Esophagus muscularis mucosa (tissue), 4 donors: ENCODE data around the gene SERPINB7.

ENCODE experiments used
- EP300 ChIP-seq: sonication (generic); formaldehyde crosslinking; IDR thresholded peaks from one replicate; pipeline ENCODE4 v1.6.1; 2017; ENCODE audit warnings: antibody characterized with exemption
- POLR2A ChIP-seq: fragments of 450-650 bp; IDR thresholded peaks from one replicate; pipeline ENCODE4 v1.6.1; 2017; ENCODE audit warnings: antibody characterized with exemption, moderate library complexity, mild to moderate bottlenecking, low read depth
- POLR2AphosphoS5 ChIP-seq, 2 donors: sonication (generic); formaldehyde crosslinking; IDR thresholded peaks; one replicate each; pipeline ENCODE4 v1.6.1; 2017; ENCODE audit warnings: antibody characterized with exemption in 2 of 2
- TF ChIP-seq, protein P1 (sequence below), 3 experiments: fragments of 200-600 bp in 2 of 3; fragments of 450-650 bp in 1 of 3; sonication (generic) in 2 of 3; IDR thresholded peaks; one replicate each; pipeline ENCODE4 v1.5.1; 2017 to 2019; ENCODE audit warnings: antibody characterized with exemption in 3 of 3, mild to moderate bottlenecking in 2 of 3, moderate library complexity in 1 of 3

DNA sequence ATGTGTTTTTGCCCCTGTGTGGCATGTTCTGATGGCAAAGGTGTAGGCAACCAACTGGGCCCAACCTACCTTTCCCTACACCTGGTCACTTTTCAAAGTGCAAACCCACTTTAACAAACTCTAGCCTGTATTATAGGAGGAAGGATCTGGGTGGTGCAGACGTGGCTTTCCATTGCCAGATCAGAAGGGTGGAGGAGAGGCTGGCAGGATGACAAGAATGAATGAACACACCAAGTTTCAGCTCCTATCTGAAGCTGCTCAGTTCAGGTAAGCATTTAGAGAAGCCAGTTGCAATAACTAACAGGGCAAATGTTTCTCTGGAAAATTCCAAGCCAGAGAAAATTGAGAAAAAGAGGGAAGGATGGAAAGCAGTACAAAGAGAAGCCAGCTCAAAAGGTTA, 707 bp upstream of the SERPINB7 start:
- TF ChIP-seq POLR2A: no peak
- TF ChIP-seq, protein P1, sequence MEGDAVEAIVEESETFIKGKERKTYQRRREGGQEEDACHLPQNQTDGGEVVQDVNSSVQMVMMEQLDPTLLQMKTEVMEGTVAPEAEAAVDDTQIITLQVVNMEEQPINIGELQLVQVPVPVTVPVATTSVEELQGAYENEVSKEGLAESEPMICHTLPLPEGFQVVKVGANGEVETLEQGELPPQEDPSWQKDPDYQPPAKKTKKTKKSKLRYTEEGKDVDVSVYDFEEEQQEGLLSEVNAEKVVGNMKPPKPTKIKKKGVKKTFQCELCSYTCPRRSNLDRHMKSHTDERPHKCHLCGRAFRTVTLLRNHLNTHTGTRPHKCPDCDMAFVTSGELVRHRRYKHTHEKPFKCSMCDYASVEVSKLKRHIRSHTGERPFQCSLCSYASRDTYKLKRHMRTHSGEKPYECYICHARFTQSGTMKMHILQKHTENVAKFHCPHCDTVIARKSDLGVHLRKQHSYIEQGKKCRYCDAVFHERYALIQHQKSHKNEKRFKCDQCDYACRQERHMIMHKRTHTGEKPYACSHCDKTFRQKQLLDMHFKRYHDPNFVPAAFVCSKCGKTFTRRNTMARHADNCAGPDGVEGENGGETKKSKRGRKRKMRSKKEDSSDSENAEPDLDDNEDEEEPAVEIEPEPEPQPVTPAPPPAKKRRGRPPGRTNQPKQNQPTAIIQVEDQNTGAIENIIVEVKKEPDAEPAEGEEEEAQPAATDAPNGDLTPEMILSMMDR (IDR thresholded peaks at IDR 0.05): no peak
- no peak for TF ChIP-seq EP300
- TF ChIP-seq POLR2AphosphoS5 (IDR thresholded peaks at IDR 0.05): no peak
